ENCODE data around the gene PLEKHO1.

PLEKHO1 gene

DNA sequence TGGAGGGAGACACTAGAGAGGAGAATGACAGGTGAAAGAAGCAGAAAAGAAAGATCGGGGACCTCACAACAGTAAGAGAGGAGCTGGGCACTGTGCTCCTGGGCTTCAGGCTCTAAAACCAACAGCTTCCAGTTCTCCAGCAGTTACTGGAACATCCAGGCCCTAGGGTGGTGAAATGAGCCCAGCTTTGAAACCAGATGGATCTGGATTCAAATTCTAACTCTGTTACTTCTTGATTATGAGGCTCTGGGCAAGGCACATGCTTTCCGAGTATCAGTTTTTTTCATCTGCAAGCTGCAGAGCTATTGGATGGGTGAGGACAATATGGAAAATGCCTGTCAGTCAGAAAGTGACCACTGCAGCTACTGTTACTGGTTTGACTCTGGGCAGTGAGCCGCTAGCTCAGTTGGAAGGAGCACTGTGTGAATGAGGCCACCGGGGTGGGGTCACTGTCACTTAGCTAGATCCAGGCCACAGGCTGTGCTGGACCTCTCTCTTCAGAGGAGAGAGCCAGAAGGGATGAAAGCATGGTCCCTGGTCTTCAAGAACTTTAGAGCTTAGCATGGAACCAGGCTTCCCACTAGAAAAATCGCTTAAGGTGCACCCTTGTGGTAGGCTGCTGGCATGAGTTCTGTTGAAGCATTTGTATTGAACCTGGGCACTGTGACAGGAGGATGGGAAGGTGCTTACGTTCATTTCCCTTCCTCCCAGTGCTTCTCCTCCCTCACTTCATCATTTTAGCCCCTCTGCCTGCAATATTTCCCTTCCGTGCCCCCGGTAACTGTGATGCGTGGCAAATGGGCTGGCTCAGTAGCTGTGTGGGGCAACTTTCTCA lies 12.2 kb downstream of the PLEKHO1 start:
- Histone ChIP-seq H3K9me3 (ENCODE audit: control insufficient read depth, insufficient read depth, low read depth, low read length) (no peaks in the 10 kb centered on the region), H3K9ac (ENCODE audit: low read length) (peak overlapping the region; percentile 95), H3K4me1 (ENCODE audit: control insufficient read depth, insufficient read depth, low read length) (peaks cover 33% of the 10 kb centered on the region)

DNA sequence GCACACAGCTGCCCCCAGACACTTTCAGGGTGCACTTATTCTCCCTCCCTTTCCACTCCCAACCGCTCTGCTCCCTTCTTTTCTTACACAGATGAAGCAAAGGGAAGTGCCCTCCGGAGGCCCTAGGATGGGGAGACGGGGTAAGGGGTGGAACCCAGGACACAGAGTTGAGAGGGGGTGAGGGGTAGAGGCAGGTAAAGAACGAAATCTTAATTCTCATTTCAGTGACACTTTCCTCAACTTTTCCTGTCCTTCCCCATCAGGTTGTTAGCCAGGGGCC lies 12.8 kb downstream of the PLEKHO1 start:
- Histone ChIP-seq H3K27ac (ENCODE audit: low read depth, low read length) (peak overlapping the region; percentile 96), H3K4me1 (ENCODE audit: control insufficient read depth, insufficient read depth, low read length) (peaks cover 33% of the 10 kb centered on the region), H3K27me3 (ENCODE audit: control insufficient read depth, insufficient read depth, low read length) (no peaks in the 10 kb centered on the region), H3K9me3 (ENCODE audit: control insufficient read depth, insufficient read depth, low read depth, low read length) (no peaks in the 10 kb centered on the region), H3K36me3 (ENCODE audit: control insufficient read depth, insufficient read depth, low read length) (peaks cover 22% of the 10 kb centered on the region), H3K4me3 (ENCODE audit: low read depth, low read length) (peak overlapping the region; percentile 50), H3K9ac (ENCODE audit: low read length) (peak overlapping the region; percentile 95)

More for the DNA sequence above, 12.2 kb downstream of the PLEKHO1 start:
- H3K27ac ChIP-seq (ENCODE audit: low read depth, low read length), result peak overlapping the region; percentile 96
- no peaks in the 10 kb centered on the region for H3K27me3 ChIP-seq (ENCODE audit: control insufficient read depth, insufficient read depth, low read length)
- H3K36me3 ChIP-seq (ENCODE audit: control insufficient read depth, insufficient read depth, low read length), result peaks cover 28% of the 10 kb centered on the region
- H3K4me3 ChIP-seq (ENCODE audit: low read depth, low read length), result peak overlapping the region; percentile 50

DNA sequence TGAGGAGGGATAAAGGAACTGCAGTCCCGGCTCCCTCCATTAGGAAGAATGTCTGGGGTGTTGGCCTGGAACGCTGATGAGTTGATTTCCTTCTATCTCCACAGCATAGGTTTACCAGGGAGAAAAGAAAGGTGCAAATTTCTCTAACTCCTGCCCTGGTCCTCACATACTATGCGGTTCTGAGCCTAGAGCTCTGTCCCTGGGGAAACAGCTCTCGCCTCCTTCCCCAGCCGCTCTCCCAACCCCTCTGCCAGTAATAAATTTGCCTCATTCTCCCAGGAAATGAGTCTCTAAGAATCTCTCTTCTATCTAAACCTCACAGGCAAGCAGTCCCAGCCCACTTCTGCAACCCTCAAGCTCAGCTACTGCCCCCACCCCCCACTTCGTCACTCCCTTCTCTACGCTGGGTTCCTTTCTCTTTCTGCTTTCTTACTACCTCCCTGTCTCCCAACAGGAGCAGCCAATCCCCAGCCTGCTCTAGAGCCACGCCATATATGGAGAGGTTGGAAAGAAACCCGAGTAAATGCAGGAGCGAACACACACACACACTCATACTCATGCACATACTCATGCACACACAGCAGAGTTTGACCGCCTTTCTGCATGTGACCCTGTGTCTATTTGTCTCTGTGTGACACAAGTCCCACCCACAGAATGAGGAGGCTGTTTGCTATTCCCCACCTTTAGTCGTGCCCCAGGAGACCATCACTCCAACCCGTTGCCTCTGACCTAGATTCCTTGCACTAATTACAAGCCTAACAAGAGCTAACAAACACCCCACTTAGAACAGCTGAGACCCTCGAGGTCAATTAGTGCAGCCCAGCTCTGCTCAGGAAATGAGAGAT lies 13.4 kb downstream of the PLEKHO1 start:
- H3K27ac ChIP-seq (ENCODE audit: low read depth, low read length), result peak overlapping the region; percentile 96
- H3K9ac ChIP-seq (ENCODE audit: low read length), result peak overlapping the region; percentile 95
- H3K27me3 ChIP-seq (ENCODE audit: control insufficient read depth, insufficient read depth, low read length), result no peaks in the 10 kb centered on the region
- H3K4me3 ChIP-seq (ENCODE audit: low read depth, low read length), result peak overlapping the region; percentile 50
- H3K36me3 ChIP-seq (ENCODE audit: control insufficient read depth, insufficient read depth, low read length), result peaks cover 16% of the 10 kb centered on the region
- no peaks in the 10 kb centered on the region for H3K9me3 ChIP-seq (ENCODE audit: control insufficient read depth, insufficient read depth, low read depth, low read length)
- H3K4me1 ChIP-seq (ENCODE audit: control insufficient read depth, insufficient read depth, low read length), result peaks cover 33% of the 10 kb centered on the region

DNA sequence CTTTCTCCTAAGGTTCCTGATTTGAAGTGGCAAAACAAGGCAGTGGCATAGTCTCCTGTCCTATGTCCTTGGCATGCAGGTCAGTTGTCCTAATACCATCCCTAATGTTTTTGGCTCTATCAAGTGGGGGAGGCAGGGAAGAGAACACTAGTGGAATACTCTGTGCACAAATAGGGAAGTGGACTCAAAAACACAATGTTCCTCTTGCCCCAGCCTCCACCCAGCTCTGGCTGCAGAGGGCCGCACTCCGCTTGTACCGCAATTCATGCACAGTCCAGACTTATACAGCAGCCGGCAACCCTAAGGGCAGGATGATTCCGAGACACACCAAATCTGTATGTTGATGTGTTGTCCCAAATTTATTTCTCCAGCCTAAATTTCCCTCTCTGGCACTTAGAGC lies 14.5 kb downstream of the PLEKHO1 start:
- Histone ChIP-seq H3K27ac (ENCODE audit: low read depth, low read length) (no peak overlapping the region), H3K4me1 (ENCODE audit: control insufficient read depth, insufficient read depth, low read length) (peaks cover 33% of the 10 kb centered on the region)

DNA sequence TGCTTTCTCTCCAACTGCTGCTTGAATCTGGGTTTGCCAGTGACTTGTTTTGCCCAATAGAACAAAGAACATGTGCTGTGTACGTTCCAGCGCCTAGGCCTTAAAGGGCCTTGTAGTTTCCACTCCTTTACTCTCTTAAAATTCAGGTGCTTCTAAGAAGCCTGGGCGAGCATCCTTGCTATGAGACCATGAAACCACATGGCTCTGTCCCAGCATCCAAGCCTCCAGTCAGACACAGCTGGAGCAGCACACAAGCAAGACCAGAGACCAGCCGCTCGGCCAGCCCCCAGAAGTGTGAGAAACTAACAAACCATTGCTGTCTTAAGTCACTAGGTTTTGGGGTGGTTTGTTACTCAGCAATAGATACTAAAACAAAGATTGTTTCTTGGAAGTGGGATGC lies 15.1 kb downstream of the PLEKHO1 start:
- Histone ChIP-seq H3K27me3 (ENCODE audit: control insufficient read depth, insufficient read depth, low read length) (no peaks in the 10 kb centered on the region), H3K27ac (ENCODE audit: low read depth, low read length) (no peak overlapping the region), H3K4me1 (ENCODE audit: control insufficient read depth, insufficient read depth, low read length) (peaks cover 33% of the 10 kb centered on the region), H3K9ac (ENCODE audit: low read length) (no peak overlapping the region), H3K9me3 (ENCODE audit: control insufficient read depth, insufficient read depth, low read depth, low read length) (no peaks in the 10 kb centered on the region), H3K4me3 (ENCODE audit: low read depth, low read length) (no peak overlapping the region), H3K36me3 (ENCODE audit: control insufficient read depth, insufficient read depth, low read length) (peaks cover 2% of the 10 kb centered on the region)

More for the DNA sequence above, 14.5 kb downstream of the PLEKHO1 start:
- Histone ChIP-seq H3K27me3 (ENCODE audit: control insufficient read depth, insufficient read depth, low read length) (no peaks in the 10 kb centered on the region), H3K9ac (ENCODE audit: low read length) (peak overlapping the region; percentile 95), H3K4me3 (ENCODE audit: low read depth, low read length) (no peak overlapping the region), H3K9me3 (ENCODE audit: control insufficient read depth, insufficient read depth, low read depth, low read length) (no peaks in the 10 kb centered on the region), H3K36me3 (ENCODE audit: control insufficient read depth, insufficient read depth, low read length) (peaks cover 8% of the 10 kb centered on the region)

DNA sequence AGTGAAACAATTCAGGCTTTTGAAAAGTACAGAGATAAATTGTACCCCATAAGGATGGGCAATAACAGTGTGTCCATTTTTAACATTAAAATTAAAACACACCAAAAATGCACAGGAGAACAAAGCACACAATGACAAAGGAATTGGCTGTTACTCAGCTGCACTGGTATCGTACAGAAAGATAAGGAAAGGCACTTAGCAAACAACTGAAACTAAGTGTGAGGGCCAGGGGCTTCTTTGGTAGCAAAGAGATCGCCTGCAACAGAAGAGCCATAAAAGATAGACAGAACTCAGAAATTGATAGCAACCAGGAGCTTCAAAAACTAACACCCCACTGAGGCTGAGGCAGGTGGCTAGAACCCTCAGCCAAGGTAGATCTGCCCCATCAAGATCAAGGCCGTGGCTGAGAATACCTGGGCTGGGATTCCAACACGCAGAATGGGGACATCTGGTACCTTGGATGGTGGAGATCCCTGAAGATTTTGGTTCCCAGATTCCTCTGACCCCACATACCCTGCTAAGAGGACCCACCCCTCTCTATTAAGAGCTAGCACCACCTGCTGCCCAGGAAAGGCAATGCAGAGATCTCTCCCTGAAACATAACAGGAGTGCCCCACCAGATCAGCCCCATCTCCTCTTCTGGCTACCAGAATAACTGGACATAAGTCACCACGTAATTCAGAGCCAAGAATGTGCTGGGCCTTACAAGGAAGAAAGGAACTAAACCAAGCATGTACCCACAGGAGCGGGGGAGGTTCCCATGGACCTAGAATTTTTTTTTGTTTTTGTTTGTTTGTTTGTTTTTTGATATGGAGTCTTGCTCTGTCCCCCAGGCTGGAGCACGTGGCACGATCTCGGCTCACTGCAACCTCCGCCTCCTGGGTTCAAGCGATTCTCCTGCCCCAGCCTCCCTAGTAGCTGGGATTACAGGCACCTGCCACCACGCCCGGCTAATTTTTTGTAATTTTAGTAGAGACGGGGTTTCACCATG lies 16.2 kb downstream of the PLEKHO1 start:
- no peaks in the 10 kb centered on the region for H3K9me3 ChIP-seq (ENCODE audit: control insufficient read depth, insufficient read depth, low read depth, low read length)
- H3K9ac ChIP-seq (ENCODE audit: low read length), result no peak overlapping the region
- H3K27me3 ChIP-seq (ENCODE audit: control insufficient read depth, insufficient read depth, low read length), result no peaks in the 10 kb centered on the region
- no peaks in the 10 kb centered on the region for H3K36me3 ChIP-seq (ENCODE audit: control insufficient read depth, insufficient read depth, low read length)
- H3K27ac ChIP-seq (ENCODE audit: low read depth, low read length), result no peak overlapping the region
- no peak overlapping the region for H3K4me3 ChIP-seq (ENCODE audit: low read depth, low read length)
- peaks cover 33% of the 10 kb centered on the region for H3K4me1 ChIP-seq (ENCODE audit: control insufficient read depth, insufficient read depth, low read length)

DNA sequence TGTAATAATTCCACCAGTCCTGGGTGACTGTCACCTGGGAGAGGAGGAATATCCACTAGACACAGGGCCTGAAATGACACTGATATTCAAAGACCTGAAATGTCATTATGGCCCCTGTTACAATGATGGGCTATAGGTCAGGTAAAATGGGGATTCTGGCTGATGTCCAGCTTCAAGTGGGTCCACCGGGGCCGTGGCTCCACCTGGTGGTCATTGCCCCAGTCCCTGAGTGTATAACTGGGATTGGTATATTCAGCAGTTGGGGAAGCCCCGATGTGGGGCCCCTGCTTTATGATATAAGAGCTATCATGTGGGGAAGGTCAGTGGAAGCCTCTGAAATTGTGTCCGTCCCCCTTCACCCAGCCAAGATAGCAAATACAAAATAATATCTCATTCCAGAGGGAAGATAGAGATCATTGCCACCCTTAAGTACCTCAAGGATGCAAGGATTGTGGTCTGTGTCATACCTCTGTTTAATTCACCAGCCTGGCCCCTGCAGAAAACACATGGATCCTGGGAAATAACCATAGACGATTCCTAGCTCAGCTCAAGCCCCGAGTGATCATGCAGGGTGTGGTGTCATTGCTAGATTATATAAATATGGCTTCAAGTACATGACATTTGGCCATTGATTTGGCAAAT lies 19.4 kb downstream of the PLEKHO1 start:
- peaks cover 8% of the 10 kb centered on the region; the same call in 1 of the 2 replicates for H3K4me1 ChIP-seq (ENCODE audit: control insufficient read depth, insufficient read depth, low read length)
- no peak overlapping the region for H3K9ac ChIP-seq (ENCODE audit: low read length)
- H3K27me3 ChIP-seq (ENCODE audit: control insufficient read depth, insufficient read depth, low read length), result no peaks in the 10 kb centered on the region
- H3K9me3 ChIP-seq (ENCODE audit: control insufficient read depth, insufficient read depth, low read depth, low read length), result no peaks in the 10 kb centered on the region
- H3K27ac ChIP-seq (ENCODE audit: low read depth, low read length), result no peak overlapping the region
- no peaks in the 10 kb centered on the region for H3K36me3 ChIP-seq (ENCODE audit: control insufficient read depth, insufficient read depth, low read length)
- no peak overlapping the region for H3K4me3 ChIP-seq (ENCODE audit: low read depth, low read length)

DNA sequence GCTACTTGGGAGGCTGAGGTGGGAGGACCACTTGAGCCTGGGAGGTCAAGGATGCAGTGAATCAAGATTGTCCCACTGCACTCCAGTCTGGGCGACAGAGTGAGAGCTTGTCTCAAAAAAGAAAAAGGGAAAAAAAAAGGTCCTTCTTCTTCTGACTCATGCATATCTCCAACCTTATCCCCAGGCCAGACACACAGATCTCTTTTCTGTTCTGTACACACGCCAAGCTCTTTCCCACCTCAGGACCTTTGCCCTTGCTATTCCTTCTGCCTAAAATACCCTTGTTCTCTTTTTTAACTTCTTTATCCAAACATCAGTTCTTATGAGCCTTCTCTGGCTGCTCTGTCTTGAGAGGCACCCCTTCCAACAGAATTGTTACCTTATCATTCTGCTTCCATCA lies 22.1 kb downstream of the PLEKHO1 start:
- Histone ChIP-seq H3K27ac (ENCODE audit: low read depth, low read length) (no peak overlapping the region), H3K4me1 (ENCODE audit: control insufficient read depth, insufficient read depth, low read length) (peaks cover 2% of the 10 kb centered on the region; the same call in 1 of the 2 replicates), H3K9me3 (ENCODE audit: control insufficient read depth, insufficient read depth, low read depth, low read length) (no peaks in the 10 kb centered on the region), H3K9ac (ENCODE audit: low read length) (no peak overlapping the region), H3K36me3 (ENCODE audit: control insufficient read depth, insufficient read depth, low read length) (no peaks in the 10 kb centered on the region), H3K4me3 (ENCODE audit: low read depth, low read length) (no peak overlapping the region), H3K27me3 (ENCODE audit: control insufficient read depth, insufficient read depth, low read length) (no peaks in the 10 kb centered on the region)

DNA sequence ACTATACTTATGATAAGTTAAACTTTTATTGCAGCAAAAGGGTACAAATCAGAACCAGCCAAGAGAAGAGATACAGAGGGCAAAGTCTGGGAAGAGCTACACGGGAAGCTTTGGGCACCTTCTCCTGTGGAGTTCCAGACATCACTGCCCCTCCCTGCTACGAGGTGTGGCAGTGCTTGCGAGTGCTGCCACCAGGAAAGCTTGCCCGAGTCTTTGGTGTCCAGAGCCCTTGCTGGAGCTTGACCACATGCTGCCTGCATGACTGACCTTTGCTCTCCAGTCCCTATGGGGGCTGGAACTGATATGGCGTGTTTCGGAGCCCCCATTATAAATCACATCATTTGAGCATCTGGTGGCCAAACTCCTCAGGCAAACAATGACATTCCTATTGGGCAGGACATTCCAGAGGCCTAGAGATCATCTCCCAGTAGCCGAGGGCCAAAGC lies 23.4 kb downstream of the PLEKHO1 start:
- no peak overlapping the region for H3K27ac ChIP-seq (ENCODE audit: low read depth, low read length)
- H3K9me3 ChIP-seq (ENCODE audit: control insufficient read depth, insufficient read depth, low read depth, low read length), result no peaks in the 10 kb centered on the region
- no peaks in the 10 kb centered on the region for H3K27me3 ChIP-seq (ENCODE audit: control insufficient read depth, insufficient read depth, low read length)
- H3K36me3 ChIP-seq (ENCODE audit: control insufficient read depth, insufficient read depth, low read length), result no peaks in the 10 kb centered on the region
- no peak overlapping the region for H3K9ac ChIP-seq (ENCODE audit: low read length)
- no peak overlapping the region for H3K4me3 ChIP-seq (ENCODE audit: low read depth, low read length)
- H3K4me1 ChIP-seq (ENCODE audit: control insufficient read depth, insufficient read depth, low read length), result peaks cover 2% of the 10 kb centered on the region; the same call in 1 of the 2 replicates

DNA sequence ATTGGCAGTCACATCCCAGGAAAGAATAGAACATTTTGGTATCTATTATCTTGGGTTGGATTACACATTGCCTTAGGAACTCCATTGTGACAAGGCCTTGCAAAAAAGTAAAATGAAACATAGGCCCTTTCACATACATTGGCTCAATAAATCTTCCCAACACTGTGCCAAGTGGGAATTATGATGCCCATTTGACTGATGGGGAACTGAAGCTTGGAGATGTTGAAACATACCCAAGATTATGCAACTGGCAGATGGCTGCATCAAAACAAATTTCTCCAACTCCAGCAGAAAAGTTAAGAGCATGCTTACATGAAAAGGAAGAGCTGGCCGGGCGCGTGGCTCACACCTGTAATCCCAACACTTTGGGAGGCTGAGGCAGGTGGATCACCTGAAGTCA lies 26.9 kb downstream of the PLEKHO1 start:
- H3K27ac ChIP-seq (ENCODE audit: low read depth, low read length), result no peak overlapping the region
- no peaks in the 10 kb centered on the region for H3K27me3 ChIP-seq (ENCODE audit: control insufficient read depth, insufficient read depth, low read length)
- H3K9me3 ChIP-seq (ENCODE audit: control insufficient read depth, insufficient read depth, low read depth, low read length), result no peaks in the 10 kb centered on the region
- H3K4me3 ChIP-seq (ENCODE audit: low read depth, low read length), result no peak overlapping the region
- no peaks in the 10 kb centered on the region for H3K36me3 ChIP-seq (ENCODE audit: control insufficient read depth, insufficient read depth, low read length)
- no peak overlapping the region for H3K9ac ChIP-seq (ENCODE audit: low read length)
- H3K4me1 ChIP-seq (ENCODE audit: control insufficient read depth, insufficient read depth, low read length), result peaks cover 2% of the 10 kb centered on the region; the same call in 1 of the 2 replicates

Data from HUES6 (cell line).